Stimulated activated memory B cell treated with anti-CD40 and anti-IgM and Interleukin-4, amounts not matched to agents 10 μg/mL and 1 μg/mL and 100 μg/mL, for 72 hours (primary cell): ENCODE data around the gene DUS2.
A peak's percentile ranks its signal among the peaks of the same experiment; 100 is the strongest.
"Not testable (repeated sequence)": the region's sequence is repeated elsewhere in the genome, so short reads cannot be mapped to it uniquely, and the experiment has no call there.

ENCODE experiments used
- ATAC-seq: fragments of 150-1000 bp; cut with Tn5 transposase; 2 replicates; pipeline ENCODE4 v1.10.0; 2021
- H3K27ac Mint-ChIP-seq: one replicate; pipeline ENCODE4 v1.8.0; 2022; ENCODE audit warnings: mild to moderate bottlenecking, mixed read lengths
- H3K27me3 Mint-ChIP-seq: one replicate; pipeline ENCODE4 v1.8.0; 2022; ENCODE audit warnings: mixed read lengths
- H3K36me3 Mint-ChIP-seq: one replicate; pipeline ENCODE4 v1.8.0; 2022; ENCODE audit warnings: mixed read lengths
- H3K4me1 Mint-ChIP-seq: one replicate; pipeline ENCODE4 v1.8.0; 2022; ENCODE audit warnings: mixed read lengths
- H3K4me3 Mint-ChIP-seq: one replicate; pipeline ENCODE4 v1.8.0; 2022; ENCODE audit warnings: mild to moderate bottlenecking, moderate library complexity, mixed read lengths
- H3K9me3 Mint-ChIP-seq: one replicate; pipeline ENCODE4 v1.8.0; 2022; ENCODE audit warnings: mixed read lengths

Gene DUS2

GRCh38 chr16:68107230-68107928 is 84.3 kb downstream of the DUS2 start:
- ATAC-seq, H3K27ac Mint-ChIP-seq, H3K27me3 Mint-ChIP-seq, H3K4me3 Mint-ChIP-seq: not testable (repeated sequence)
- peaks cover 24% of the 10 kb centered on the region for H3K9me3 Mint-ChIP-seq
- peaks cover 59% of the 10 kb centered on the region for H3K36me3 Mint-ChIP-seq
- H3K4me1 Mint-ChIP-seq = peaks cover 88% of the 10 kb centered on the region

DNA sequence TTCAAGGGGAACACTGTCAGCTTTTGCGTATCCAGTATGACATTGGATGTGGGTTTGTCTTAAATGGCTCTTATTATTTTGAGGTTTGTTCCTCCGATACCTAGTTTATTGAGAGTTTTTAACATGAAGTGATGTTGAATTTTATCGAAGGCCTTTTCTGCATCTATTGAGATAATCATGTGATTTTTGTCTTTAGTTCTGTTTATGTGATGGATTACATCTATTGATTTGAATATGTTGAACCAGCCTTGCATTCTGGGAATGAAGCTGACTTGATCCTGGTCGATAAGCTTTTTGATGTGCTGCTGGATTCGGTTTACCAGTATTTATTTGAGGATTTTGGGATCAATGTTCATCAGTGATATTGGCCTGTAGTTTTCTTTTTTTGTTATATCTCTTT is 86.1 kb downstream of the DUS2 start:
- ATAC-seq, H3K27me3 Mint-ChIP-seq, H3K4me3 Mint-ChIP-seq, H3K27ac Mint-ChIP-seq: not testable (repeated sequence)
- peaks cover 86% of the 10 kb centered on the region for H3K4me1 Mint-ChIP-seq
- peaks cover 22% of the 10 kb centered on the region for H3K9me3 Mint-ChIP-seq
- H3K36me3 Mint-ChIP-seq = peaks cover 61% of the 10 kb centered on the region

DNA sequence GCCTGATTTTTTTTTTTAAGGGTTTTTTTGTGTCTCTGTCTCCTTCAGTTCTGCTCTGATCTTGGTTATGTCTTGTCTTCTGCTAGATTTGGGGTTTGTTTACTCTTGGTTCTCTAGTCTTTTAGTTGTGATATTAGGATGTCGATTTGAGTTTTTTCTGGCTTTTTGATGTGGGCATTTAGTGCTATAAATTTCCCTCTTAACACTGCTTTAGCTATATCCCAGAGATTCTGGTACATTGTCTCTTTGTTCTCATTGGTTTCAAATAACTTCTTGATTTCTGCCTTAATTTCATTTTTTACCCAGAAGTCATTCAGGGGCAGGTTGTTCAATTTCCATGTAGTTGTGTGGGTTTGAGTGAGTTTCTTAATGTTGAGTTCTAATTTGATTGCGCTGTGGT is 87.5 kb downstream of the DUS2 start:
- Mint-ChIP-seq H3K36me3 (peaks cover 51% of the 10 kb centered on the region), H3K9me3 (peaks cover 22% of the 10 kb centered on the region), H3K4me1 (peaks cover 82% of the 10 kb centered on the region)
- H3K27ac Mint-ChIP-seq, H3K4me3 Mint-ChIP-seq, H3K27me3 Mint-ChIP-seq, ATAC-seq: not testable (repeated sequence)

DNA sequence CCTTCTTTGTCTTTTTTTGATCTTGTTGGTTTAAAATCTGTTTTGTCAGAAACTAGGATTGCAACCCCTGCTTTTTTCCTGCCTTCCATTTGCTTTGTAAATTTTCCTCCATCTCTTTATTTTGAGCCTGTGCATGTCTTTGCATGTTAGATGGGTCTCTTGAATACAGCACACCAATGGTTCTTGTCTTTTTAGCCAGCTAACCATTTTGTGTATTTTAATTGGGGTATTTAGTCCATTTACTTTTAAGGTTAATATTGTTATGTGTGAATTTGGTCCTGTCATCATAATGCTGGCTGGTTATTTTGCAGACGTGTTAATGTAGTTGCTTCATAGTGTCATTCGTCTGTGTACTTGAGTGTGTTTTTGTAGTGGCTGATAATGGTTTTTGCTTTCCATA is 88.3 kb downstream of the DUS2 start:
- Mint-ChIP-seq H3K36me3 (peaks cover 47% of the 10 kb centered on the region), H3K9me3 (peaks cover 22% of the 10 kb centered on the region), H3K27me3 (no peaks in the 10 kb centered on the region), H3K4me1 (peaks cover 78% of the 10 kb centered on the region), H3K27ac (no peak overlapping the region), H3K4me3 (no peak overlapping the region)
- no peak for ATAC-seq

DNA sequence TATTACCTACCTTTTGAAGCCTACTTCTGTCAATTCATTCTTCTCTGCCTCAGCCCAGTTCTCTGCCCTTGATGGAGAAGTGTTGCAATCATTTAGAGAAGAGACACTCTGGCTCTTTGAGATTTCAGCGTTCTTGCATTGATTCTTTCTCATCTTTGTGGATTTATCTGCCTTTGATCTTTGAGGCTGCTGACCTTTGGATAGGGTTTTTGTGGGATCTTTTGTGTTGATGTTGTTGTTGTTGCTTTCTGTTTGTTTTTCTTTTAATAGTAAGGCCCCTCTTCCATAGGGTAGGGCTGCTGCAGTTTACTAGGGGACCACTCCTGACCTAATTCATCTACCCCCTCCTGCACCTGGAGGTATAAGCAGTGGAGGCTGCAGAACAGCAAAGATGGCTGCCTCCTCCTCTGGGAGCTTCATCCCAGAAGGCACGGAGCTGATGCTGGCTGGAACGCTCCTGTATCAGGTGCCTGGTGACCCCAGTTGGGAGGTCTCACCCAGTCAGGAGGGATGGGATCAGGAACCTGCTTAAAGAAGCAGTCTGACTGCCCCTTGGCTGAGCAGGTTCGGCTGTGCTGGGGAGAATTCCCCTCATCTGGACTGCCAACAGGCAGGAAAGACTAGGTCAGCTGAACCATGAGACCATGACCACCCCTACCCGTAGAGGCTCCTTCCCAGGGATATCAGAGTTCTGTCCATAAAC is 90.1 kb downstream of the DUS2 start:
- Mint-ChIP-seq H3K36me3 (peaks cover 42% of the 10 kb centered on the region), H3K4me1 (peaks cover 69% of the 10 kb centered on the region), H3K4me3 (no peak overlapping the region), H3K27me3 (no peaks in the 10 kb centered on the region), H3K9me3 (peaks cover 21% of the 10 kb centered on the region), H3K27ac (no peak overlapping the region)
- no peak for ATAC-seq

DNA sequence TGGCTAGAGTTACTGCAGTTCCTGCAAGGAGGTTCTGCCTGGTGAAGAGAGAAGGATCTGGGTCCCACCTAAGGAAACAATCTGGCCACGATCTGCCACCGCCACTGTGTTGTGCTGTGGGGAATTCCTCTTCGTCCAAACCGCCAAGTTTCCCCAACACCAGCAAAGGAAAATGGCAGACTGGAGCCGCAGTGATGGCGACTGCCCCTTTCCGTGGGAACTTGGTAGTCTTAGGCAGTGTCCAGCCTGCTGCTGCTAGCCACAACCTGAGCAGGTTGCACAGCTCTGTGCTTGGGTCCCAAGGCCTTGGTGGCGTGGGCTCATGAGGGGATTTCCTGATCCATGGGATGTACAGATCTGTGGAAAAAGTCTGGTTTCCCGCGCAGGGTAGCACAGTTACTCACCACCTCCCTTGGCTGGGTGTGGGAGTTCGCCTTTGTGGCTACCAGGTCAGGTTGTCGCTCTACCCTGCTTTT is 90.7 kb downstream of the DUS2 start:
- Mint-ChIP-seq H3K9me3 (peaks cover 17% of the 10 kb centered on the region), H3K36me3 (peaks cover 36% of the 10 kb centered on the region), H3K4me3 (no peak overlapping the region), H3K27ac (no peak overlapping the region), H3K4me1 (peaks cover 69% of the 10 kb centered on the region), H3K27me3 (no peaks in the 10 kb centered on the region)
- no peak for ATAC-seq

DNA sequence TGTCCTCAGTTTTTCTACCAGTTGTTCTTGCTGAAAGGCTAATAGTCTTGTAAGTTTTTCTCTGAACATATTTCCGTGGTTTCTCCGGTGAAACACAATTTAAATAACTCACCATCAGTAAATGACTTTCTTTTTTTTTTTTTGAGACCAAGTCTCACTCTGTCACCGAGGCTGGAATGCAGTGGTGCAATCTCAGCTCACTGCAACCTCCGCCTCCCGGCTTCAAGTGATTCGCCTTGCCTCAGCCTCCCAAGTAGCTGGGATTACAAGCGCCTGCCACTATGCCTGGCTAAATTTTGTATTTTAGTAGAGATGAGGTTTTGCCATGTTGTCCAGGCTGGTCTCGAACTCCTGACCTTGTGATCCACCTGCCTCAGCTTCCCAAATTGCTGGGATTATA is 91.9 kb downstream of the DUS2 start:
- H3K27me3 Mint-ChIP-seq, H3K27ac Mint-ChIP-seq, ATAC-seq, H3K4me3 Mint-ChIP-seq: not testable (repeated sequence)
- H3K9me3 Mint-ChIP-seq = peaks cover 11% of the 10 kb centered on the region
- peaks cover 71% of the 10 kb centered on the region for H3K4me1 Mint-ChIP-seq
- peaks cover 24% of the 10 kb centered on the region for H3K36me3 Mint-ChIP-seq

DNA sequence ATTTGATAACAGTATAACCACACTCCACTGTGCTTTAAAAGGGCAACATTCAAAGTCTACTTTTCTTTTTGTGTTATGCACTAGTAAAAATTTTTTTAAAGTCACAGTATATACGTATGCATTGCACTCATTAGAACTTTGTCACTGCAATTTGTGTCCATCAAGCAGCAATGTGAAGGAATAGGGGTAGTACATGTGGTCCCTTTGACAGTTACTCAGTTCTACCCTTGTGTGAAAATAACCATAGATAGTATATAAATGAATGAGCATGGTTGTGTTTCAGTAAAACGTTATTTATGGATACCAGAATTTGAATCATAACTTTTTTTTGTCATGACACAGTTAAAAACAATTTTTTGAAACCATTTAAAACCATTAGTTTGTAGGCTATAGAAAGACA is 92.8 kb downstream of the DUS2 start:
- peaks cover 68% of the 10 kb centered on the region for H3K4me1 Mint-ChIP-seq
- H3K9me3 Mint-ChIP-seq = peaks cover 6% of the 10 kb centered on the region
- no peak for ATAC-seq
- H3K27me3 Mint-ChIP-seq = no peaks in the 10 kb centered on the region
- H3K27ac Mint-ChIP-seq = no peak overlapping the region
- no peak overlapping the region for H3K4me3 Mint-ChIP-seq
- peaks cover 17% of the 10 kb centered on the region for H3K36me3 Mint-ChIP-seq

GRCh38 chr16:68116256-68116867 is 93.3 kb downstream of the DUS2 start:
- H3K27ac Mint-ChIP-seq = no peak overlapping the region
- H3K36me3 Mint-ChIP-seq = peaks cover 12% of the 10 kb centered on the region
- no peak overlapping the region for H3K4me3 Mint-ChIP-seq
- no peak for ATAC-seq
- H3K4me1 Mint-ChIP-seq = peaks cover 63% of the 10 kb centered on the region
- H3K9me3 Mint-ChIP-seq = peaks cover 3% of the 10 kb centered on the region
- H3K27me3 Mint-ChIP-seq = no peaks in the 10 kb centered on the region

DNA sequence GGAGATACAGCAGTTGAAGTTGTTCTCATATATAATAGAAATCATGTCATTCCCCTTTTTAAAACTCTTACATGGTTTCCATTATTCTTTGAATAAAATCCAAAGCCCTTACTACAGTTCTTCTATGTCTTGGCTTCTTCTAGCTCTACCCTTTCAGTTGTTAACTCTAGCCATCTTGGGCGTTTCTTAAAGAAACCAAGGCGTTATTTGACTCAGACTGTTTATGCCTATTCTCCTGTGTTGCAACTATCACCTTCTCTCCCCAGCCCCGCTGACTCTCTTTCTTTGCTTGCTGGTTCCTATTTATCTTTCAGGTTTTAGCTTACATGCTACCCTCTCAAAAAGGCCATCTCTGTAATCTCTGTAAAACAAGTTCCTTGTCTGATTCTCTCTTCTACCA is 94.8 kb downstream of the DUS2 start:
- no peak for ATAC-seq
- H3K27ac Mint-ChIP-seq = peak overlapping the region; percentile 84
- H3K4me1 Mint-ChIP-seq = peaks cover 66% of the 10 kb centered on the region
- peaks cover 14% of the 10 kb centered on the region for H3K36me3 Mint-ChIP-seq
- H3K27me3 Mint-ChIP-seq = no peaks in the 10 kb centered on the region
- no peak overlapping the region for H3K4me3 Mint-ChIP-seq
- H3K9me3 Mint-ChIP-seq = no peaks in the 10 kb centered on the region

- Mint-ChIP-seq H3K4me1 (peaks cover 59% of the 10 kb centered on the region), H3K27ac (peak overlapping the region; percentile 84), H3K36me3 (peaks cover 13% of the 10 kb centered on the region), H3K4me3 (peak overlapping the region; percentile 9)
- H3K27me3 Mint-ChIP-seq, H3K9me3 Mint-ChIP-seq: not testable (repeated sequence)
- peak; percentile 83 for ATAC-seq
Measured at GRCh38 chr16:68118954-68119353, 95.9 kb downstream of the DUS2 start.

GRCh38 chr16:68120496-68120895 is 97.4 kb downstream of the DUS2 start:
- H3K4me3 Mint-ChIP-seq, H3K27me3 Mint-ChIP-seq, H3K9me3 Mint-ChIP-seq, ATAC-seq: not testable (repeated sequence)
- Mint-ChIP-seq H3K36me3 (peaks cover 13% of the 10 kb centered on the region), H3K27ac (peak overlapping the region; percentile 84), H3K4me1 (peaks cover 49% of the 10 kb centered on the region)

DNA sequence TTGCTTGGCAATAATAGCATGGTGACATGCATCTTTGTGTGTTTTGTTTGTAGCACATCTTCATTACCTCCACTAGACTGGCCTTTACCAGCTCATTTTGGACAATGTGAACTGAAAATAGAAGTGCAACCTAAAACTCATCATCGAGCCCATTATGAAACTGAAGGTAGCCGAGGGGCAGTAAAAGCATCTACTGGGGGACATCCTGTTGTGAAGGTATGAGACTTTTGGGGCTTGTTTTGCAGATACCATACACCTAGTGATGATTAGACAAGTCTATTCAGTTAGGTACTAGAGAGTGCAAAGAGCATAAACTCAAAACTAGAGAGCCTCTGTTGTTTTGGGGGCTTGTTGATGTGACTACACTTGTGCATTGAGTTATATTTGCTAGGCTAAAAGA is 103.3 kb downstream of the DUS2 start:
- H3K27ac Mint-ChIP-seq = no peak overlapping the region
- H3K4me1 Mint-ChIP-seq = peaks cover 50% of the 10 kb centered on the region
- H3K4me3 Mint-ChIP-seq = no peak overlapping the region
- no peak for ATAC-seq
- H3K27me3 Mint-ChIP-seq = no peaks in the 10 kb centered on the region
- H3K36me3 Mint-ChIP-seq = peaks cover 27% of the 10 kb centered on the region
- H3K9me3 Mint-ChIP-seq = no peaks in the 10 kb centered on the region

DNA sequence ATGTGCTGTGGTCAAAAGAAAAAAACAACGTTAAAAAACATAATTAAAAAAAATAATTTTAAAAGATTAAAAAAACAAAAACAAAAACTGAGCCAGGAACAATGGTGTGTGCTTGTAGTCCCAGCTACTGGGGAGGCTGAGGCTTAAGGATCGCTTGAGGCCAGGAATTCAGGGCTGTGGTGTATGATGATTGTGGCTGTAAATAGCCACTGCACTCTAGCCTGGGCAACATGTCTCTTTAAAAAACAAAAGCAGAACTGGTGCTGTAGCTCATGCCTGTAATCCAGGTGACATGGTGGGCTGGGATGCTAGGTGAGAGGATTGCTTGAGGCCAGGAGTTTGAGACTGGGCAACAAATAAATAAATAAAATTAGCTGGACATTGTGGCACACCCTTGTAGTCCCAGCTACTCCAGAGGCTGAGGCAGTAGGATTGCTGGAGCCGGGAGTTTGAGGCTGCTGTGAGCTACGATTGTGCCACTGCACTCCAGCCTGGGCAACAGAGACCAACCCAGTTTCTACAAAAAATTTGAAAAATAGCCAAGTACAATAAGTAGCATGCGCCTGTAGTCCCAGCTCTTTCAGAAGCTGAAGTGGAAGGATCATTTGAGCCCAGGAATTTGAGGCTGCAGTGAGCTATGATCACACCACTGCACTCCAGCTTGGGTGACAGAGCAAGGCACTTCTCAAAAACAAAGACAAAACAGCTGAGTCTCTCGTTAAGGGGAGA is 105.7 kb downstream of the DUS2 start:
- ATAC-seq = no peak
- H3K36me3 Mint-ChIP-seq = peaks cover 26% of the 10 kb centered on the region
- H3K27ac Mint-ChIP-seq = no peak overlapping the region
- no peak overlapping the region for H3K4me3 Mint-ChIP-seq
- no peaks in the 10 kb centered on the region for H3K9me3 Mint-ChIP-seq
- no peaks in the 10 kb centered on the region for H3K27me3 Mint-ChIP-seq
- peaks cover 50% of the 10 kb centered on the region for H3K4me1 Mint-ChIP-seq
